HUES64 (cell line): ENCODE measurements around the gene SMAD7.

ENCODE experiments used
- H3K27ac ChIP-seq: 2 replicates; pipeline ENCODE4 v1.7.0; 2013; ENCODE audit warnings: low read depth, low read length, inconsistent platforms
- H3K27me3 ChIP-seq: 2 replicates; pipeline ENCODE4 v1.6.1; 2013; ENCODE audit warnings: mild to moderate bottlenecking, low read length; ENCODE audit not compliant: insufficient read depth
- H3K36me3 ChIP-seq: 2 replicates; pipeline ENCODE4 v1.6.1; 2013; ENCODE audit warnings: mild to moderate bottlenecking, low read length; ENCODE audit not compliant: insufficient read depth
- H3K4me1 ChIP-seq: 2 replicates; pipeline ENCODE4 v1.6.1; 2013; ENCODE audit warnings: mild to moderate bottlenecking, low read length, moderate library complexity; ENCODE audit not compliant: insufficient read depth
- H3K4me3 ChIP-seq: 2 replicates; pipeline ENCODE4 v1.5.1; 2013; ENCODE audit warnings: mild to moderate bottlenecking, low read length, moderate library complexity
- H3K9ac ChIP-seq: 2 replicates; pipeline ENCODE4 v1.6.1; 2013; ENCODE audit warnings: mild to moderate bottlenecking, low read depth, low read length
- H3K9me3 ChIP-seq: 2 replicates; pipeline ENCODE4 v1.6.1; 2013; ENCODE audit warnings: low read depth, low read length; ENCODE audit not compliant: insufficient read depth
- WGBS: fragments of 150-250, 120-280 bp; methylation state at CpG from one replicate; pipeline ENCODE4 v1.1.7; 2013; ENCODE audit warnings: missing lambda C conversion rate; 5-methylcytosine and 5-hydroxymethylcytosine counted together

SMAD7 gene

GRCh38 chr18:48904091-48904490 is 46.7 kb downstream of the SMAD7 start:
- no peak overlapping the region for H3K9ac ChIP-seq
- H3K27me3 ChIP-seq: no peaks in the 10 kb centered on the region
- H3K9me3 ChIP-seq: 0 out of 2 replicates have a peak, but pooled peaks cover 6% of the 10 kb centered on the region
- H3K4me3 ChIP-seq: no peak overlapping the region
- no peaks in the 10 kb centered on the region for H3K4me1 ChIP-seq
- 95% methylated on average over 2 of the region's 2 CpGs for WGBS
- no peaks in the 10 kb centered on the region for H3K36me3 ChIP-seq
- no peak overlapping the region for H3K27ac ChIP-seq

GRCh38 chr18:48902856-48903601 is 47.7 kb downstream of the SMAD7 start:
- H3K36me3 ChIP-seq: no peaks in the 10 kb centered on the region
- no peaks in the 10 kb centered on the region for H3K27me3 ChIP-seq
- H3K27ac ChIP-seq: no peak overlapping the region
- 0 out of 2 replicates have a peak, but pooled peaks cover 6% of the 10 kb centered on the region for H3K9me3 ChIP-seq
- H3K9ac ChIP-seq: no peak overlapping the region
- no peaks in the 10 kb centered on the region for H3K4me1 ChIP-seq
- 96% methylated on average over 8 of the region's 8 CpGs for WGBS
- H3K4me3 ChIP-seq: no peak overlapping the region

- H3K36me3 ChIP-seq: no peaks in the 10 kb centered on the region
- no peaks in the 10 kb centered on the region for H3K27me3 ChIP-seq
- no peak overlapping the region for H3K4me3 ChIP-seq
- no peak overlapping the region for H3K27ac ChIP-seq
- no peaks in the 10 kb centered on the region for H3K4me1 ChIP-seq
- 0 out of 2 replicates have a peak, but pooled peaks cover 6% of the 10 kb centered on the region for H3K9me3 ChIP-seq
- H3K9ac ChIP-seq: no peak overlapping the region
- WGBS: 83% methylated on average over 27 of the region's 27 CpGs
These were observed 48.5 kb downstream of the SMAD7 start for GRCh38 chr18:48902023-48902855.

- Histone ChIP-seq H3K4me3 (no peak overlapping the region), H3K27ac (no peak overlapping the region), H3K9me3 (0 out of 2 replicates have a peak, but pooled peaks cover 6% of the 10 kb centered on the region), H3K9ac (no peak overlapping the region), H3K4me1 (peaks cover 4% of the 10 kb centered on the region; the same call in 1 of the 2 replicates), H3K27me3 (no peaks in the 10 kb centered on the region), H3K36me3 (no peaks in the 10 kb centered on the region)
- 85% methylated on average over 4 of the region's 4 CpGs for WGBS
These were observed 49.4 kb downstream of the SMAD7 start for GRCh38 chr18:48901145-48902022.

GRCh38 chr18:48900469-48900868 is 50.3 kb downstream of the SMAD7 start:
- no peak overlapping the region for H3K9ac ChIP-seq
- no peak overlapping the region for H3K27ac ChIP-seq
- H3K4me3 ChIP-seq: no peak overlapping the region
- 50% methylated on average over 1 of the region's 1 CpG for WGBS
- H3K9me3 ChIP-seq: 0 out of 2 replicates have a peak, but pooled peaks cover 6% of the 10 kb centered on the region
- H3K36me3 ChIP-seq: no peaks in the 10 kb centered on the region
- H3K4me1 ChIP-seq: peaks cover 4% of the 10 kb centered on the region; the same call in 1 of the 2 replicates
- H3K27me3 ChIP-seq: no peaks in the 10 kb centered on the region

GRCh38 chr18:48899558-48900174 is 51.1 kb downstream of the SMAD7 start:
- 0 out of 2 replicates have a peak, but pooled peaks cover 6% of the 10 kb centered on the region for H3K9me3 ChIP-seq
- no peak overlapping the region for H3K4me3 ChIP-seq
- WGBS: 89% methylated on average over 4 of the region's 4 CpGs
- no peaks in the 10 kb centered on the region for H3K36me3 ChIP-seq
- H3K4me1 ChIP-seq: peaks cover 4% of the 10 kb centered on the region; the same call in 1 of the 2 replicates
- no peak overlapping the region for H3K27ac ChIP-seq
- no peak overlapping the region for H3K9ac ChIP-seq
- no peaks in the 10 kb centered on the region for H3K27me3 ChIP-seq

- H3K36me3 ChIP-seq: no peaks in the 10 kb centered on the region
- H3K9ac ChIP-seq: no peak overlapping the region
- H3K4me1 ChIP-seq: peaks cover 4% of the 10 kb centered on the region; the same call in 1 of the 2 replicates
- H3K9me3 ChIP-seq: no peaks in the 10 kb centered on the region
- no peak overlapping the region for H3K27ac ChIP-seq
- WGBS: 92% methylated on average over 3 of the region's 4 CpGs
- no peaks in the 10 kb centered on the region for H3K27me3 ChIP-seq
- H3K4me3 ChIP-seq: no peak overlapping the region
These were observed 52.2 kb downstream of the SMAD7 start for GRCh38 chr18:48898521-48898920.

- Histone ChIP-seq H3K4me1 (peaks cover 4% of the 10 kb centered on the region; the same call in 1 of the 2 replicates), H3K27ac (no peak overlapping the region), H3K36me3 (no peaks in the 10 kb centered on the region), H3K4me3 (no peak overlapping the region), H3K27me3 (no peaks in the 10 kb centered on the region), H3K9me3 (no peaks in the 10 kb centered on the region), H3K9ac (no peak overlapping the region)
- WGBS: 91% methylated on average over 5 of the region's 5 CpGs
These were observed 53.2 kb downstream of the SMAD7 start for GRCh38 chr18:48897531-48897930.

GRCh38 chr18:48896875-48897511 is 53.8 kb downstream of the SMAD7 start:
- H3K27me3 ChIP-seq: no peaks in the 10 kb centered on the region
- H3K9me3 ChIP-seq: no peaks in the 10 kb centered on the region
- no peaks in the 10 kb centered on the region for H3K36me3 ChIP-seq
- 80% methylated on average over 9 of the region's 9 CpGs for WGBS
- H3K27ac ChIP-seq: no peak overlapping the region
- no peak overlapping the region for H3K9ac ChIP-seq
- H3K4me3 ChIP-seq: no peak overlapping the region
- H3K4me1 ChIP-seq: peaks cover 4% of the 10 kb centered on the region; the same call in 1 of the 2 replicates

GRCh38 chr18:48896326-48896874 is 54.4 kb downstream of the SMAD7 start:
- H3K4me1 ChIP-seq: peaks cover 4% of the 10 kb centered on the region; the same call in 1 of the 2 replicates
- WGBS: 93% methylated on average over 8 of the region's 8 CpGs
- no peak overlapping the region for H3K9ac ChIP-seq
- no peak overlapping the region for H3K4me3 ChIP-seq
- no peaks in the 10 kb centered on the region for H3K36me3 ChIP-seq
- no peaks in the 10 kb centered on the region for H3K9me3 ChIP-seq
- no peaks in the 10 kb centered on the region for H3K27me3 ChIP-seq
- H3K27ac ChIP-seq: no peak overlapping the region
